K562 (cell line): Measurements from ENCODE around the gene ARAP1. TPM values are rescaled to one million over a fixed set of nuclear protein-coding genes. Genes with fewer than 3 reads are reported as not detected.

ENCODE experiments used
- ATAC-seq: fragments of 200-7000 bp; cut with Tn5 transposase; 3 replicates; pipeline ENCODE4 v1.9.1; 2020; ENCODE audit warnings: moderate library complexity
- BruUV-seq: library from RNA; stranded (reverse); fragments of 400-500 nt; replicated peaks from 2 replicates; lab custom pipeline; 2021; lab: Mats Ljungman, UMichigan
- CTCF ChIA-PET: fragments of 300-600 bp; formaldehyde crosslinking; extraction: SDS; loops from one replicate; lab custom pipeline; 2021; ENCODE audit warnings: low intra/inter-chr PET ratio; lab: Yijun Ruan, JAX
- POLR2A ChIA-PET: fragments of 300-600, 350-650 bp; sonication (Branson Sonifier 250); formaldehyde crosslinking; extraction: SDS; loops from one replicate; lab custom pipeline; 2021; ENCODE audit warnings: antibody characterized with exemption, inconsistent platforms; lab: Yijun Ruan, JAX
- DNase-seq, 4 experiments: peaks; one replicate each; pipeline versions ENCODE4 v3.0.0 to v3.0.0-alpha.2; 2011 to 2018; ENCODE audit warnings: low spot score in 3 of 4, mixed read lengths in 3 of 4; ENCODE audit errors: extremely low read depth in 1 of 4
- FAIRE-seq: peaks from 2 replicates; lab custom pipeline; 2011; peaks lifted over from hg19 to GRCh38; lab: Jason Lieb, UNC
- H2AFZ ChIP-seq: 2 replicates; pipeline ENCODE4 v1.6.0; 2011; ENCODE audit warnings: low read depth, low read length, control low read depth, inconsistent platforms
- H3K27ac ChIP-seq: fragments of 200-600 bp; 3 replicates; pipeline ENCODE4 v1.8.0; 2011; ENCODE audit warnings: low read depth, mild to moderate bottlenecking, control low read depth, inconsistent platforms, low read length, moderate library complexity, mixed read lengths; ENCODE audit errors: extremely low read depth
- H3K27me3 ChIP-seq, 2 experiments: fragments of 300-600 bp in 1 of 2; 2 replicates in 1 of 2; 3 replicates in 1 of 2; pipeline versions ENCODE4 v1.6.0 to v1.8.0; 2011; ENCODE audit warnings: inconsistent platforms in 2 of 2, low read length in 2 of 2, mild to moderate bottlenecking in 1 of 2, mixed read lengths in 1 of 2, moderate library complexity in 1 of 2; ENCODE audit not compliant: control insufficient read depth in 2 of 2, insufficient read depth in 2 of 2
- H3K36me3 ChIP-seq: fragments of 300-600 bp; 3 replicates; pipeline ENCODE4 v1.8.0; 2011; ENCODE audit warnings: mild to moderate bottlenecking, low read length, inconsistent platforms; ENCODE audit not compliant: control insufficient read depth, insufficient read depth
- H3K4me1 ChIP-seq, 2 experiments: fragments of 200-600 bp in 1 of 2; replicated peaks in 1 of 2; 2 replicates in 1 of 2; 3 replicates in 1 of 2; pipeline versions ENCODE4 v1.5.1 to v1.8.0; 2011; ENCODE audit warnings: inconsistent platforms in 2 of 2, low read length in 2 of 2, mild to moderate bottlenecking in 1 of 2, mixed read lengths in 1 of 2, moderate library complexity in 1 of 2; ENCODE audit not compliant: control insufficient read depth in 2 of 2, insufficient read depth in 2 of 2
- H3K4me2 ChIP-seq: 2 replicates; pipeline ENCODE4 v1.6.1; 2011; ENCODE audit warnings: low read length, control low read depth, inconsistent platforms, mixed read lengths; ENCODE audit not compliant: insufficient read depth
- H3K4me3 ChIP-seq: fragments of 200-600 bp; sonication (generic), shearing (Covaris generic); 2 replicates; pipeline ENCODE4 v1.5.1; 2016; ENCODE audit warnings: control low read depth, inconsistent platforms
- H3K79me2 ChIP-seq: fragments of 200-600 bp; 3 replicates; pipeline ENCODE4 v1.8.0; 2011; ENCODE audit warnings: low read length, inconsistent platforms; ENCODE audit not compliant: control insufficient read depth, insufficient read depth
- H3K9ac ChIP-seq, 2 experiments: 2 replicates each; pipeline versions ENCODE4 v1.6.0 to v1.6.1; 2011; ENCODE audit warnings: low read depth in 2 of 2, low read length in 2 of 2, control low read depth in 1 of 2, inconsistent platforms in 1 of 2, mild to moderate bottlenecking in 1 of 2, mixed read lengths in 1 of 2; ENCODE audit not compliant: insufficient read depth in 1 of 2
- H3K9me1 ChIP-seq: one replicate; pipeline ENCODE4 v1.6.0; 2011; ENCODE audit warnings: inconsistent platforms, mild to moderate bottlenecking, low read length, moderate library complexity; ENCODE audit not compliant: control insufficient read depth, insufficient read depth
- H3K9me3 ChIP-seq: replicated peaks from 2 replicates; pipeline ENCODE4 v1.5.1; 2011; ENCODE audit warnings: low read depth, low read length, inconsistent platforms; ENCODE audit not compliant: control insufficient read depth, insufficient read depth
- H4K20me1 ChIP-seq: replicated peaks from 2 replicates; pipeline ENCODE4 v1.6.1; 2011; ENCODE audit warnings: low read length, inconsistent platforms, mixed read lengths; ENCODE audit not compliant: control insufficient read depth, insufficient read depth
- EP300 ChIP-seq: IDR thresholded peaks from 2 replicates; pipeline ENCODE4 v1.6.1; 2012; ENCODE audit warnings: low read length, improper control_type of control experiment
- KHSRP ChIP-seq: fragments of 450-650 bp; IDR thresholded peaks from 2 replicates; pipeline ENCODE4 v1.6.1; 2017
- MAZ ChIP-seq, 2 experiments: fragments of 450-650 bp in 1 of 2; sonication (generic) in 1 of 2; formaldehyde crosslinking; IDR thresholded peaks in 1 of 2; conservative IDR thresholded peaks in 1 of 2; 2 replicates each; pipeline versions ENCODE4 v1.4.0 to v1.5.0; 2020; ENCODE audit warnings: mild to moderate bottlenecking in 1 of 2, missing genetic modification reagents in 1 of 2
- POLR2G ChIP-seq: fragments of 200-400 bp; formaldehyde crosslinking; IDR thresholded peaks from 2 replicates; pipeline ENCODE4 v1.6.1; 2017; ENCODE audit warnings: low read depth, mild to moderate bottlenecking, antibody characterized with exemption, low read length, moderate library complexity
- RAD21 ChIP-seq, 2 experiments: fragments of 250-450 bp in 1 of 2; fragments of 450-650 bp in 1 of 2; sonication (Bioruptor Pico) in 1 of 2; formaldehyde crosslinking in 1 of 2; IDR thresholded peaks in 1 of 2; conservative IDR thresholded peaks in 1 of 2; 2 replicates each; pipeline versions ENCODE4 v1.4.0 to v1.8.0; 2020 to 2022; ENCODE audit warnings: mild to moderate bottlenecking in 2 of 2, moderate library complexity in 1 of 2
- SMAD3 ChIP-seq: fragments of 450-650 bp; formaldehyde crosslinking; conservative IDR thresholded peaks from 2 replicates; pipeline ENCODE4 v1.4.0; 2020; ENCODE audit warnings: mild to moderate bottlenecking
- TSC22D4 ChIP-seq: fragments of 450-650 bp; IDR thresholded peaks from 2 replicates; pipeline ENCODE4 v1.6.1; 2016; ENCODE audit warnings: missing genetic modification characterization, missing biosample characterization, control low read depth
- U2AF1 ChIP-seq: fragments of 200-400 bp; formaldehyde crosslinking; optimal IDR thresholded peaks from 2 replicates; pipeline ENCODE3; 2017; ENCODE audit warnings: mild to moderate bottlenecking, low read depth, low read length, moderate library complexity
- ZNF408 ChIP-seq: fragments of 250-450 bp; sonication (Bioruptor Pico); IDR thresholded peaks from 2 replicates; pipeline ENCODE4 v1.4.0; 2020; ENCODE audit warnings: low read depth, mild to moderate bottlenecking, moderate library complexity
- WGBS: fragments of 100-300 bp; shearing (Covaris generic); methylation state at CpG from one replicate; pipeline ENCODE4 v1.1.6; 2016; ENCODE audit warnings: low coverage, mixed read lengths; ENCODE audit not compliant: insufficient coverage; ENCODE audit errors: missing lambda C conversion rate; 5-methylcytosine and 5-hydroxymethylcytosine counted together
- in situ Hi-C: fragments of 300-500 bp; cut with MboI; formaldehyde crosslinking; loops from 4 replicates; pipeline ENCODE4 v1.15.0; 2018; ENCODE audit warnings: inconsistent platforms, mixed read lengths
- intact Hi-C: fragments of 100-400 bp; cut with micrococcal nuclease; formaldehyde crosslinking; loops from 2 replicates; pipeline ENCODE4 v1.14.2; 2022
- polyA plus RNA-seq, 8 experiments: library from polyadenylated mRNA; depleted of rRNA in 4 of 8; stranded (reverse) in 5 of 8; unstranded in 3 of 8; fragments of >200 nt; fragmentation: Nextera tagmentation in 2 of 8; fragmentation: Illumina TruSeq in 1 of 8; extraction: Ambion mirVana in 2 of 8; extraction: Trizol in 1 of 8; gene quantifications; 2 replicates each; pipeline versions ENCODE4 v1.2.1 to v1.2.3, GENCODE V29; 2011 to 2014; ENCODE audit warnings: inconsistent platforms in 1 of 8, missing spikeins in 1 of 8
- total RNA-seq, 7 experiments: library from RNA; depleted of rRNA in 6 of 7; stranded (reverse); fragments of >200 nt in 6 of 7; fragmentation: Illumina TruSeq in 2 of 7; extraction: Trizol in 2 of 7; gene quantifications; 2 replicates each; pipeline versions ENCODE4 v1.2.1 to v1.2.3, GENCODE V29; 2011 to 2021; ENCODE audit warnings: low replicate concordance in 1 of 7
- TF ChIP-seq, protein P1 (sequence below): fragments of 450-650 bp; formaldehyde crosslinking; IDR thresholded peaks from 2 replicates; pipeline ENCODE4 v1.4.0; 2020; ENCODE audit warnings: mild to moderate bottlenecking, moderate library complexity
- TF ChIP-seq, protein P2 (sequence below): sonication (generic); formaldehyde crosslinking; IDR thresholded peaks from 2 replicates; pipeline ENCODE4 v1.8.0; 2022; ENCODE audit warnings: missing genetic modification reagents, mild to moderate bottlenecking, borderline replicate concordance
- TF ChIP-seq, protein P3 (sequence below): fragments of 450-650 bp; IDR thresholded peaks from 2 replicates; pipeline ENCODE4 v1.6.1; 2018; ENCODE audit warnings: mild to moderate bottlenecking, low read depth; ENCODE audit not compliant: partially characterized antibody

The ARAP1 gene
- total and polyA plus RNA-seq, 9 of the 15 experiments (the other 6 are each of a cell fraction or from before 2014, with no cell fraction given): 0.23 to 67.0 (median 24.6) TPM

DNA sequence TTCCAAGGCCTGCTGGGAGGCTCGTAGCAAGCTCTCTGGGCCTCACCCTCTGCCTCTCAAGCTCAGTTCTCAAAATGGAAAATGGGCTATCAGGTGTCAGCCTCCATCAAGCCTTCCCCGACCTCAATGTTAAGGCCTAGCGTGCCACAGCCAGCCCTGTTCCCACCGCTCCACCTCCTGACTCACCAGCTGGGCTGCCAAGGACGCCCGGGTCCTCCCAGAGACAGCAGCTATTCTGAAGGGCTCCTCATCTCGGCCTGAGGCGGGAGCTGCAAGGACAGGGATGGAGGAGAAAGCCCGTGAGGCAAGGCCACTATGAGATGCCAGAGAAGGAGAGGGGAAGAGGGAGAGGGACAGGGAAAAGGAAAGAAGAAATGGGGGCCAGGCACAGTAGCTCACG lies 19.9 kb downstream of the ARAP1 start:
- FAIRE-seq: no peak
- Histone ChIP-seq H3K9ac (no peak overlapping the region), H3K4me3 (no peak overlapping the region), H3K9me3 (no peaks in the 10 kb centered on the region; the same call in 1 of the 2 replicates), H2AFZ (no peak overlapping the region), H3K4me1 (peaks cover 22 to 23% of the 10 kb centered on the region in 2 experiments), H3K27me3 (no peaks in the 10 kb centered on the region), H3K4me2 (no peak overlapping the region), H4K20me1 (no peaks in the 10 kb centered on the region; the same call in 1 of the 2 replicates), H3K36me3 (peaks cover 36% of the 10 kb centered on the region; the same call in 2 of the 3 replicates), H3K27ac (no peak overlapping the region), H3K9me1 (peaks cover 4% of the 10 kb centered on the region), H3K79me2 (peaks cover 44% of the 10 kb centered on the region)
- intact Hi-C loops (no loop called here), in situ Hi-C loops (no loop called here)
- ChIA-PET POLR2A (interaction anchor here (0.6 kb wide), 1 partner anchor 33 kb away, joined by 3 read pairs; no protein-coding TSS in a partner anchor), CTCF (no interaction called here)
- WGBS: 89% methylated on average over 8 of the region's 10 CpGs
- no peak for ATAC-seq
- BruUV-seq: no TSS peak
- DNase-seq: no peak
- no peak for TF ChIP-seq SMAD3 (CRISPR knock-in tag)
- TF ChIP-seq EP300: no peak
- TF ChIP-seq, protein P1, sequence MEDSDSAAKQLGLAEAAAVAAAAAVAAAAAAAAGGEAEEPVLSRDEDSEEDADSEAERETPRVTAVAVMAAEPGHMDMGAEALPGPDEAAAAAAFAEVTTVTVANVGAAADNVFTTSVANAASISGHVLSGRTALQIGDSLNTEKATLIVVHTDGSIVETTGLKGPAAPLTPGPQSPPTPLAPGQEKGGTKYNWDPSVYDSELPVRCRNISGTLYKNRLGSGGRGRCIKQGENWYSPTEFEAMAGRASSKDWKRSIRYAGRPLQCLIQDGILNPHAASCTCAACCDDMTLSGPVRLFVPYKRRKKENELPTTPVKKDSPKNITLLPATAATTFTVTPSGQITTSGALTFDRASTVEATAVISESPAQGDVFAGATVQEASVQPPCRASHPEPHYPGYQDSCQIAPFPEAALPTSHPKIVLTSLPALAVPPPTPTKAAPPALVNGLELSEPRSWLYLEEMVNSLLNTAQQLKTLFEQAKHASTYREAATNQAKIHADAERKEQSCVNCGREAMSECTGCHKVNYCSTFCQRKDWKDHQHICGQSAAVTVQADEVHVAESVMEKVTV: no peak
- no peak for TF ChIP-seq ZNF408 (CRISPR knock-in tag)
- no peak for TF ChIP-seq MAZ (CRISPR knock-in tag; conservative IDR thresholded peaks at IDR 0.05 in 1 of 2, IDR thresholded peaks at IDR 0.05 in 1 of 2)
- TF ChIP-seq, protein P2, sequence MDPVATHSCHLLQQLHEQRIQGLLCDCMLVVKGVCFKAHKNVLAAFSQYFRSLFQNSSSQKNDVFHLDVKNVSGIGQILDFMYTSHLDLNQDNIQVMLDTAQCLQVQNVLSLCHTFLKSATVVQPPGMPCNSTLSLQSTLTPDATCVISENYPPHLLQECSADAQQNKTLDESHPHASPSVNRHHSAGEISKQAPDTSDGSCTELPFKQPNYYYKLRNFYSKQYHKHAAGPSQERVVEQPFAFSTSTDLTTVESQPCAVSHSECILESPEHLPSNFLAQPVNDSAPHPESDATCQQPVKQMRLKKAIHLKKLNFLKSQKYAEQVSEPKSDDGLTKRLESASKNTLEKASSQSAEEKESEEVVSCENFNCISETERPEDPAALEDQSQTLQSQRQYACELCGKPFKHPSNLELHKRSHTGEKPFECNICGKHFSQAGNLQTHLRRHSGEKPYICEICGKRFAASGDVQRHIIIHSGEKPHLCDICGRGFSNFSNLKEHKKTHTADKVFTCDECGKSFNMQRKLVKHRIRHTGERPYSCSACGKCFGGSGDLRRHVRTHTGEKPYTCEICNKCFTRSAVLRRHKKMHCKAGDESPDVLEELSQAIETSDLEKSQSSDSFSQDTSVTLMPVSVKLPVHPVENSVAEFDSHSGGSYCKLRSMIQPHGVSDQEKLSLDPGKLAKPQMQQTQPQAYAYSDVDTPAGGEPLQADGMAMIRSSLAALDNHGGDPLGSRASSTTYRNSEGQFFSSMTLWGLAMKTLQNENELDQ (CRISPR knock-in tag): no peak
- TF ChIP-seq, protein P3, sequence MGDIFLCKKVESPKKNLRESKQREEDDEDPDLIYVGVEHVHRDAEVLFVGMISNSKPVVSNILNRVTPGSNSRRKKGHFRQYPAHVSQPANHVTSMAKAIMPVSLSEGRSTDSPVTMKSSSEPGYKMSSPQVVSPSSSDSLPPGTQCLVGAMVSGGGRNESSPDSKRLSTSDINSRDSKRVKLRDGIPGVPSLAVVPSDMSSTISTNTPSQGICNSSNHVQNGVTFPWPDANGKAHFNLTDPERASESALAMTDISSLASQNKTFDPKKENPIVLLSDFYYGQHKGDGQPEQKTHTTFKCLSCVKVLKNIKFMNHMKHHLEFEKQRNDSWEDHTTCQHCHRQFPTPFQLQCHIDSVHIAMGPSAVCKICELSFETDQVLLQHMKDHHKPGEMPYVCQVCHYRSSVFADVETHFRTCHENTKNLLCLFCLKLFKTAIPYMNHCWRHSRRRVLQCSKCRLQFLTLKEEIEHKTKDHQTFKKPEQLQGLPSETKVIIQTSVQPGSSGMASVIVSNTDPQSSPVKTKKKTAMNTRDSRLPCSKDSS: no peak
- no peak for TF ChIP-seq KHSRP
- no peak for TF ChIP-seq TSC22D4 (tag)
- no peak for TF ChIP-seq POLR2G
- TF ChIP-seq U2AF1: no peak
- no peak for TF ChIP-seq RAD21 (CRISPR knock-in tag; conservative IDR thresholded peaks at IDR 0.05 in 1 of 2, IDR thresholded peaks at IDR 0.05 in 1 of 2)
